Measurements from ENCODE around the gene HDAC8.
"Not testable (repeated sequence)": the region's sequence is repeated elsewhere in the genome, so short reads cannot be mapped to it uniquely, and the experiment has no call there.

The HDAC8 gene

GRCh38 chrX:72532366-72532765 lies 40.3 kb downstream of the HDAC8 start:
- DNase-seq, result peak; percentile 27

- DNase-seq, result no peak
Observed at GRCh38 chrX:72526534-72527508, 45.8 kb downstream of the HDAC8 start.

- peak; percentile 0 for DNase-seq
Observed at GRCh38 chrX:72498782-72499181, 73.9 kb downstream of the HDAC8 start.

DNA sequence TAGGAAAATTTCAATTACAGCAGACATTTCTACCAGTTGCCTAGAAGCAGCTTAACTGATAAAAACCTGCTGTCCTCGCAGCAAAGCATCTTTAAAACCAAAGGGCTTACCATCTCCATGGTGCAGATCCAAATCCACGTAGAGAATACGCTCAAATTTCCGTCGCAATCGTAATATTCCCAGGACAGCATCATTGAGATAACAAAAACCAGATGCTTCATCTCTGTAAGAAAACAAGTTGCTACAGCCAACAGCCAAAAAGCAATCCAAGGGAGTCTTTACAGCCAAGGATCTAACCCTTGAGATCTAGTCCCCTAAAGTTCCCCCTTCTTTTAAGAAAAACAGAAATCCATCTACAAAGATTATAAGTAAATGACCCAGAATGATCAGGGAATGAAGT lies 77.6 kb downstream of the HDAC8 start:
- peak; percentile 17 for DNase-seq

- no peak for DNase-seq
Observed at GRCh38 chrX:72492499-72492898, 80.1 kb downstream of the HDAC8 start.

- not testable (repeated sequence) for DNase-seq
Observed at GRCh38 chrX:72490221-72490620, 82.4 kb downstream of the HDAC8 start.

- no peak for DNase-seq
Observed at GRCh38 chrX:72487661-72488060, 85.0 kb downstream of the HDAC8 start.

DNA sequence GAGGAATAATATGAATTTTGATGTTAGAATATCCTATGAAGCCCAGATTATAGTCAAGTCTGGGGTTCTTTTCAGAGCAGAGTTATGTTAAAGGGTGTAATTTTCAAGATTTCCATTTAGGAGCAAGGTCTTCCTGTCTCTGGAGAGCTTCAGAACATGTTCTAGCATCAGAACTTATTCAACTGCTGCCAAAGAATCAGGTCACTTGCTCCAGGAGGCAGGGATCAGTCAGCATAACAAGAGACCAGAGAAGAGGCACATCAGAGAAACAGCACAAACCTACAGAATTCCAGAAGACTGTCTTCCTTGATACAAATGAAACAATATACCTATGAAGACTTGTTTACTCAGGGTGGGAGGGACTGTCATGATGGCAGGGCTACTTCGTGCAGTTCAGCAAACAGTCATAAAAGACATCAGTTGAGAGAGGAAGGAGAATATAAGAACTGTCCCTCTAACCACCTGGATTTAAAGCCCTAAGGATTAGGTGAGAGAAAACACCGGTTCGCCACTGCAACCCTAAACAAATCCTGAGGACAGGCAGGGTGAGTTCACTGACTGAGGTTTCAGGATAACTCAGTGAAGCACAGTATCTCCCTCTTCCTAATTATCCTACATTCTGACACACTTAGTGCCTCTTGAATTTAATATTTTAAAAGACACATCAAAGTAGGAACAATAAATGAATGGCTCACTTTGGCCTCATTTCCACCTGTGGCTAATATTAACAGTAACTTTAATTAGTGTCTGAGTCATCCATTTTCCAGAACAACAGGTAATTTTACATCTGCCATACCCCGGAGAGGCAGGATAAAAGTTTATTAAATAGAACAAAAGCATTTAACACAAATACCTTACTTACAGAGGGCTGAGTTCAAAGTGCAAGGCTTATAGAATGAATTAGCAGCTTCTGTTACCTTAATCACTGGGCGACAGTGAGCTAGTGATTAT lies 93.0 kb downstream of the HDAC8 start:
- no peak for DNase-seq

DNA sequence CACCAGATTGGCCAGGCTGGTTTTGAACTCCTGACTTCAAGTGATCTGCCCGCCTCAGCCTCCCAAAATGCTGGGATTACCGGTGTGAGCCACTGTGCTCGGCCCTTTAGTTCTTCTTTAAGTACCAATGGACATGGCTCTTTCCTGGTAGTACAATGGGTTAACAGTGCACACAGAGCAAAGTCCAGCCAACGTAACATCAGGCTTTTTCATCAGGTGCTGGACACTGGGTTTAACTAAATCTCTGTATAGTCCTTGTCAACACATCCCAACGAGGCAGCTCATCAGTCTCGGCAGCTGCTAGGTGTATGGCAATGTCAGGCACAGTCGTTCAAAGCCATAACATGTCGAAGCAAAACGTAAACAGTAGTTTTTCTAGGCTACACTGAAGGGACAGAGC lies 93.8 kb downstream of the HDAC8 start:
- DNase-seq, result no peak

DNA sequence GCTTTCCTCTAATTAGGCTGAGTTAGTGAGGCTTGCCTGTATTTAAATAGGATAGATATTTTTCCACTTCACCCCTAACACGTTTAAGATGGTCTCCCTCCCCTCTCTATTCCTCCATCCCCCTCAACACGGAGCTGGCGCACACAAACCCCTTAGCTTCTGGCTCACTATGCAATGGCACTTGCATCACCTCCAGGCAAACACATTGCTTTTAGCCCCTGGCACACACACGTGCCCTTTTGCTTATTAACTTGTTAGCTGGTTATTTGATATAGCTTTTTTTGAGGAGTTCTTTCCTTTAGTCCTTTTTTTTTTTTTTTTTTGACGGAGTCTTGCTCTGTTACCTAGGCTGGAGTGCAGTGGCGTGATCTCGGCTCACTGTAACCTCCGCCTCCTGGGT lies 94.3 kb downstream of the HDAC8 start:
- DNase-seq, result no peak

DNA sequence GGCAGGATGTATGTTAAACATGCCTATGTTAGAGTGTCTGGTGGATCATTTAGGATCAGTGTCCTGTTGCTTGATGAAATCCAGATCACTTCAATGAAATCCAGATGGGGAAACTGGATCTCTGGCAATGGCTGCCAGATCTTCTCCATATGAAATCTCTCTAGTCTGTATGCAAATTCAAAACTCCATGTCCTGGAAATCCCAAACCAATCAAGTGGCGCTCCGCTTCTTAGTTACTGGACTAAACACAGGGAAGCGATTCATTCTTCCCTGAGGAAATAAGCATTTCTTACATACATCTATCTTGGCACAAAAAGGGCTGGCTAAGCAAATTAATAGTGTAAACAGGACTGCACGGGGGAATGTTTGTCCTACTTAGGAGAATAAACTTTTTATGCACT lies 94.9 kb downstream of the HDAC8 start:
- peak; percentile 21 for DNase-seq

GRCh38 chrX:72477376-72477775 lies 95.3 kb downstream of the HDAC8 start:
- DNase-seq, result no peak

DNA sequence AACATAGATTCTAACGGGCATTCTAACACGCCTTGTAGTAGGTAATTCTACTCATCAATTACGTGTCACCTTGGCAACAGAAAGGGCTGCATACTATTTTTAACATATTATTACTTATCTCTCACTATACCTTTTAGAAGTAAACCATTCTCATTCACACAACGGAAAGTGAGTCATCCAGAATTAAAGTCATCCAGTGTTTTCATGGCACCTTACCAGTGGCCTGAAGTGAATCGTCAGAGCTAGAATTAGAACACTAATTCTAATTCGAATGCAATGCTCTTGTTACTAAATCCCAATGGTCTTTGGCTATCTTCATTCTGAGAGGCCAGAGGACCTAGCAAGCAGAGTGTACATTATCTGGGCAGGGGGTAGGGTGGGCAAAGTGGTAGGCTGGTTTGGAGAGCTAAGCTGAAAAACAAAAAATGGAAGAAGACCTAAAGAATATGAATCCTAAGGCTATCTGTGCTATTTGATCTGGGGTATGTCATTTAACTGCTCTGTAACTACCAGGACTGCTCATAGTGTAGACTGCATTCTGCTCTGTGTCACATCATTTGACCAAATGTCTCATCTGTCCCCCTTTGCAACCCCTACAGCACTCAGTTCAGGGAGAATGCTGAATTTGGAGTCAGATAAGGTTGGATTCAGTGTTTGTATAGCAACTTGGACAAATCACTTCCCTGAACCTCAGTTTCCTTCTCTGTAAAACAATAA lies 96.5 kb downstream of the HDAC8 start:
- DNase-seq, result no peak

DNA sequence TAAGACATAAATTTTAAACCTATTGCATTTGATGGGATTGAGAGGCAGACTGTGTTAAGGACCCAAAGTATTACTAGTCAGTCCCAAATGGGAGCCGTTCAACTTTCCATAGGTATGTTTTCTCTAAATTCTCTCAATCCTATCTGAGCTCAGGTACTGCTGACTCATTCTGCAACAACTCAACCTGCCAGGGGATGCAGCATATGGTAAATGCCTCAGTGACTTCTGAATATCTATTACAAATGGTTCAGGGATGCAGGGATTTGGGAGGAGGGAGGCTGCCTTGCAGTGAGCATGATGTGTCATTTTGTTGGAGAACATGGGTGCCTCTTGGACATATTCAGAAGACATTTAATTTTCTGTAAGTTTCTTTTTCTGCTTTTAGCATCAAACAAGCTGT lies 97.3 kb downstream of the HDAC8 start:
- no peak for DNase-seq

GRCh38 chrX:72470532-72471223 lies 102.0 kb downstream of the HDAC8 start:
- no peak for DNase-seq

GRCh38 chrX:72470117-72470516 lies 102.5 kb downstream of the HDAC8 start:
- no peak for DNase-seq

DNA sequence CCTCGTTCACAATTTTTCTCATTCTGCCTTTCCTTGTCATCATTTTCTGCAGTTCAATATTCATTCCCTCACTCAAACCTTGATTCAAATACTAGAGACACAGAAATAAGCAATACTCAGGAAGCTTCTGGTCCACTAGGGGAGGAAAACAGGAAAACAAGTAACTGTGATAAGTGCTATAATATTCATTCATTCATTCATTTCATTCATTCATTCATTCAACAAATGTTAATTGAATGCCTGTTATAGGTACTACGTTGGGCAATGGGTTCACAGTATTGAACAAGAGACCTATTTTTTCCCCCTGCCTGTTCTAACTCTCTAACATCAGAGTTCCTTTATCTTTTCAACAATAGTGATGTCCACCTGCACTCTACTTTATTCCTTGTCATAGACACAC lies 104.0 kb downstream of the HDAC8 start:
- DNase-seq, result no peak

GRCh38 chrX:72467135-72467534 lies 105.5 kb downstream of the HDAC8 start:
- no peak for DNase-seq

- no peak for DNase-seq
Observed at GRCh38 chrX:72466493-72466892, 106.2 kb downstream of the HDAC8 start.

- no peak for DNase-seq
Observed at GRCh38 chrX:72465889-72466288, 106.8 kb downstream of the HDAC8 start.

DNA sequence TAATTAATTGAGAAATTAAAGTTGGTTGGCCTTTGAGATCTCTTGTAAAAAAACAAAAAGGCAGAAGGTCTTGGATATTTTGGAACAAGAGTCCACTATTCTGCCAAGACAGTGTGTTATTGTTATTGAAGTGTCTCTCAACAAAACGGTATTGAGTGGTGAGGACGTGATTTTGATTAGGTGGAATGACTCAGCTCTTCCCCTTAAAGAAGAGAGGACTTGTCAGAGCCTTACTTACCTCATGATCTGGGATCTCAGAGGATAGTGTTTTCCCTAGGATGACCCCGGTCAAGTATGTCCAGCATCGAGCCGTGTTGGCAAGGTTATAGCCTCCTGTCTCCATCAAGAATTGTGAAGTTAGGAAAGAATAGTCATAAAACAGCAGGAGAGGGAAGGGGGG lies 110.9 kb downstream of the HDAC8 start:
- no peak for DNase-seq

GRCh38 chrX:72461288-72461687 lies 111.4 kb downstream of the HDAC8 start:
- DNase-seq, result no peak

Data from fibroblast of skin of abdomen (primary cell).